Measurements from ENCODE around the gene AMH.

- TF ChIP-seq CTCF (IDR thresholded peaks at IDR 0.05) (no peak), POLR2A (IDR thresholded peaks at IDR 0.05) (no peak)
These were observed 750 bp upstream of the AMH start for GRCh38 chr19:2248136-2249009.

Measured in ovary (tissue), 3 donors.